Progenitor cell of endocrine pancreas (in vitro differentiated cells): ENCODE results near the gene MPHOSPH9. TPM values are rescaled to one million over a fixed set of nuclear protein-coding genes. Genes with fewer than 3 reads are reported as not detected.

ENCODE experiments used
- DNase-seq: peaks from one replicate; pipeline ENCODE4 v3.0.0; 2021; ENCODE audit warnings: low spot score; ENCODE audit not compliant: unreplicated experiment
- H3K27ac Mint-ChIP-seq: 2 replicates; pipeline ENCODE4 v1.8.0; 2021; ENCODE audit warnings: mild to moderate bottlenecking, moderate library complexity, mixed read lengths
- H3K27me3 Mint-ChIP-seq: 2 replicates; pipeline ENCODE4 v1.8.0; 2021; ENCODE audit warnings: mixed read lengths
- H3K36me3 Mint-ChIP-seq: 2 replicates; pipeline ENCODE4 v1.8.0; 2022; ENCODE audit warnings: mixed read lengths; ENCODE audit not compliant: insufficient read depth
- H3K4me1 Mint-ChIP-seq: 2 replicates; pipeline ENCODE4 v1.8.0; 2021; ENCODE audit warnings: low read depth, mixed read lengths
- H3K4me3 Mint-ChIP-seq: 2 replicates; pipeline ENCODE4 v1.8.0; 2021; ENCODE audit warnings: low read depth, mild to moderate bottlenecking, moderate library complexity, mixed read lengths
- H3K9me3 Mint-ChIP-seq: 2 replicates; pipeline ENCODE4 v1.8.0; 2021; ENCODE audit warnings: low read depth, mixed read lengths
- total RNA-seq: library from RNA; stranded (reverse); gene quantifications from 2 replicates; pipeline ENCODE4 v1.2.1, GENCODE V29; 2021
- TF ChIP-seq, protein P1 (sequence below): fragments of 200-600 bp; sonication (generic); IDR thresholded peaks from one replicate; pipeline ENCODE4 v1.5.0; 2021; ENCODE audit warnings: antibody characterized with exemption, mild to moderate bottlenecking; ENCODE audit not compliant: unreplicated experiment

Gene MPHOSPH9
- total RNA-seq, 1 donor from 2014 or later, result 39.3 TPM

DNA sequence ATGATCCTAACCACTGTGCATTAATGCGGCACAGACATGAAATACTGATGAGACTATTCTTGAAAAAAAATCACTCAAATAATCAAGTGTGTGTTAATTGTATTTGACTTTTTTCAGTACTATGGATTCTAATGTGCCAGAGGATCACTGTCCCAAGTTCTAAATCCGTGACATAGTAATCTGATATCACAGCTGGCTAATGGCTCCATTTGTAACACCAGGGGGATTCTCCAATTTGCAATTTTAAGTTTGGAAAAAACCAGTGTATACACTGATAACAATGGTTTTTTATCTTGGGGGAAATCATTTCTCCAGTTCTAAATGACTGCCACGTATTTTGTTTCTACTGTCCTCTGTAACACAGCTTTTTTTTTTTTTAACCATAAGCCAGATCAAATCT lies 33.0 kb downstream of the MPHOSPH9 start:
- no peak overlapping the region for H3K4me3 Mint-ChIP-seq

GRCh38 chr12:123187637-123188036 lies 45.3 kb downstream of the MPHOSPH9 start:
- TF ChIP-seq, protein P1, sequence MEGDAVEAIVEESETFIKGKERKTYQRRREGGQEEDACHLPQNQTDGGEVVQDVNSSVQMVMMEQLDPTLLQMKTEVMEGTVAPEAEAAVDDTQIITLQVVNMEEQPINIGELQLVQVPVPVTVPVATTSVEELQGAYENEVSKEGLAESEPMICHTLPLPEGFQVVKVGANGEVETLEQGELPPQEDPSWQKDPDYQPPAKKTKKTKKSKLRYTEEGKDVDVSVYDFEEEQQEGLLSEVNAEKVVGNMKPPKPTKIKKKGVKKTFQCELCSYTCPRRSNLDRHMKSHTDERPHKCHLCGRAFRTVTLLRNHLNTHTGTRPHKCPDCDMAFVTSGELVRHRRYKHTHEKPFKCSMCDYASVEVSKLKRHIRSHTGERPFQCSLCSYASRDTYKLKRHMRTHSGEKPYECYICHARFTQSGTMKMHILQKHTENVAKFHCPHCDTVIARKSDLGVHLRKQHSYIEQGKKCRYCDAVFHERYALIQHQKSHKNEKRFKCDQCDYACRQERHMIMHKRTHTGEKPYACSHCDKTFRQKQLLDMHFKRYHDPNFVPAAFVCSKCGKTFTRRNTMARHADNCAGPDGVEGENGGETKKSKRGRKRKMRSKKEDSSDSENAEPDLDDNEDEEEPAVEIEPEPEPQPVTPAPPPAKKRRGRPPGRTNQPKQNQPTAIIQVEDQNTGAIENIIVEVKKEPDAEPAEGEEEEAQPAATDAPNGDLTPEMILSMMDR, result no peak
- Mint-ChIP-seq H3K4me3 (no peak overlapping the region), H3K4me1 (no peaks in the 10 kb centered on the region), H3K36me3 (peaks cover 14% of the 10 kb centered on the region), H3K27ac (no peak overlapping the region), H3K9me3 (no peaks in the 10 kb centered on the region), H3K27me3 (no peaks in the 10 kb centered on the region)
- DNase-seq, result no peak

More for the DNA sequence above, 33.0 kb downstream of the MPHOSPH9 start:
- TF ChIP-seq, protein P1, result no peak
- H3K9me3 Mint-ChIP-seq, result no peaks in the 10 kb centered on the region
- no peak for DNase-seq
- H3K4me1 Mint-ChIP-seq, result no peaks in the 10 kb centered on the region
- peaks cover 13% of the 10 kb centered on the region for H3K36me3 Mint-ChIP-seq
- H3K27ac Mint-ChIP-seq, result no peak overlapping the region
- H3K27me3 Mint-ChIP-seq, result no peaks in the 10 kb centered on the region

- Mint-ChIP-seq H3K4me1 (no peaks in the 10 kb centered on the region), H3K27ac (no peak overlapping the region), H3K36me3 (peaks cover 12% of the 10 kb centered on the region), H3K9me3 (no peaks in the 10 kb centered on the region), H3K4me3 (no peak overlapping the region), H3K27me3 (no peaks in the 10 kb centered on the region)
- TF ChIP-seq, protein P1, result no peak
- no peak for DNase-seq
These were observed 52.8 kb downstream of the MPHOSPH9 start for GRCh38 chr12:123180171-123180570.

DNA sequence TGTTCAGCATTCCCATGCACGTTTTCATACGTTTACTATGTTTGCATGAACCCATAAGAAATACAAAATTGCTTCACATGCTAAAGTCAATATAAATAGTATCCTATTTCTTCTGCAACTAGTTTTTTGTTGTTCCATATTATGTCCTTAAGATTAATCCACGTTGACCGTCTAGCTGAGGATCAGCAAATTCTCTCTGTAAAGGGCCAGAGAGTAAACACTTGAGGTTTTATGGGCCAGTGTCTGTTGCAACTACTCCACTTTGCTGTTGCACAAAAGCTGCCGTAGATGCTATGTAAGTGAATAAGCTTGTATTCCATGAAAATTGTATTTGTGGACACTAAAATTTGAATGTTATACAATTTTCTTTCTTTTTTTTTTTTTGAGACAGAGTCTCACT lies 61.0 kb downstream of the MPHOSPH9 start:
- H3K27ac Mint-ChIP-seq, result no peak overlapping the region
- TF ChIP-seq, protein P1, result no peak
- DNase-seq, result no peak
- no peaks in the 10 kb centered on the region for H3K4me1 Mint-ChIP-seq
- no peaks in the 10 kb centered on the region for H3K27me3 Mint-ChIP-seq
- H3K36me3 Mint-ChIP-seq, result peaks cover 13% of the 10 kb centered on the region
- no peak overlapping the region for H3K4me3 Mint-ChIP-seq
- H3K9me3 Mint-ChIP-seq, result no peaks in the 10 kb centered on the region

- TF ChIP-seq, protein P1, result no peak
- peaks cover 14% of the 10 kb centered on the region for H3K36me3 Mint-ChIP-seq
- H3K9me3 Mint-ChIP-seq, result no peaks in the 10 kb centered on the region
- no peak overlapping the region for H3K4me3 Mint-ChIP-seq
- no peak for DNase-seq
- no peaks in the 10 kb centered on the region for H3K27me3 Mint-ChIP-seq
- H3K4me1 Mint-ChIP-seq, result peaks cover 3% of the 10 kb centered on the region
- H3K27ac Mint-ChIP-seq, result no peak overlapping the region
These were observed 65.6 kb downstream of the MPHOSPH9 start for GRCh38 chr12:123167329-123167728.
